Measurements from ENCODE around the gene ADISSP.

Gene ADISSP

GRCh38 chr20:3704087-3704486 is 63.5 kb downstream of the ADISSP start:
- H3K9ac ChIP-seq (ENCODE audit: low read depth, low read length): no peak overlapping the region
- H3K4me1 ChIP-seq (ENCODE audit: insufficient read depth, low read length): no peaks in the 10 kb centered on the region
- no peaks in the 10 kb centered on the region for H3K36me3 ChIP-seq (ENCODE audit: insufficient read depth, low read length)
- H3K9me3 ChIP-seq (ENCODE audit: control insufficient read depth, insufficient read depth, low read length): no peaks in the 10 kb centered on the region

Measured in ES-I3 (cell line).